ENCODE results near the gene TMEM91. TPM values are rescaled to one million over a fixed set of nuclear protein-coding genes. Genes with fewer than 3 reads are reported as not detected.

TMEM91 gene
- polyA plus RNA-seq, 1 donor from 2014 or later: 24.4 TPM

DNA sequence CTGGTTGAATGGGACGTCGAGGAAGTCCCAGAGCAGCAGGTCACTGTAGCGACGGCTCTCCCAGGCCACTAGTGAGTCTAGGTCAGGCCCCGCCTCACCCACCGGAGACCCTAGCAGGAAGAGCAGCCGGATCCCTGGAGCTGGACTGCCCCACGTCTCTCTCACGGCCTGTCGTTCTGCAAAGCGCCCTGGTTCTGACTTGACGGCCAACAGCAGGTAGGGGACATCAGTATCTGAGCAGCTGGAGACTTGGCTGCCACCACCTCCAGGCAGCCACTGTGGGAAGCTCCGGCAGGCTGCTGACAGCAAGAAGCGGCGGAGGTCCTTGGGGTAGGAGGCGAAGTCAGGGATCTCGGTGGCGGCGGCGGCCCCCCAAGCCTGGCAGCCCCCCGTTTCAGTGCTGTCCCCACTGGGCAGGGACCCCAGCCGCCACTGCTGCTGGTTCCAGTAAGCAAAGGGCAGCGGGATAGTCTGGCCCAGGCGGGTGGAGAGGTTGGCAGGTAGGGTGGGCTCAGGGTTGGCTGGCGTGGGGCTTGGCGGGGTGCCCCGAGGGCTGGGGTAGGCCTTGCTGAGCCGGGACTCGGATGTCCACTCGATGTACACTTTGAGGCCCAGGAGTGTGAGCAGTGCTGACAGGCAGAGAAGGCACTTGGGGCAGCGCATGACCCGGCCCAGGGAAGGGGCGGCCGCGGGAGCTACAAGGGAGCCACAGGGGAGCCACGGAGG is 49.9 kb downstream of the TMEM91 start:
- Histone ChIP-seq H3K4me3 (ENCODE audit: low read length) (no peak overlapping the region), H4K20me1 (ENCODE audit: insufficient read depth) (no peaks in the 10 kb centered on the region), H2AFZ (ENCODE audit: low read depth, low read length) (no peak overlapping the region), H3K9me3 (ENCODE audit: low read length) (no peaks in the 10 kb centered on the region), H3K4me2 (ENCODE audit: low read length) (no peak overlapping the region), H3K9me2 (ENCODE audit: insufficient read depth, low read length) (no peaks in the 10 kb centered on the region), H3K27ac (ENCODE audit: low read length) (no peak overlapping the region), H3K79me2 (replicated peaks; ENCODE audit: insufficient read depth, low read length) (no peaks in the 10 kb centered on the region), H3F3A (ENCODE audit: insufficient read depth, low read length, poor library complexity, severe bottlenecking) (no peaks in the 10 kb centered on the region), H3K27me3 (ENCODE audit: insufficient read depth, low read depth, low read length) (no peaks in the 10 kb centered on the region), H3K9ac (ENCODE audit: low read length) (no peak overlapping the region), H3K36me3 (ENCODE audit: insufficient read depth, low read length) (no peaks in the 10 kb centered on the region)
- TF ChIP-seq, protein P1, sequence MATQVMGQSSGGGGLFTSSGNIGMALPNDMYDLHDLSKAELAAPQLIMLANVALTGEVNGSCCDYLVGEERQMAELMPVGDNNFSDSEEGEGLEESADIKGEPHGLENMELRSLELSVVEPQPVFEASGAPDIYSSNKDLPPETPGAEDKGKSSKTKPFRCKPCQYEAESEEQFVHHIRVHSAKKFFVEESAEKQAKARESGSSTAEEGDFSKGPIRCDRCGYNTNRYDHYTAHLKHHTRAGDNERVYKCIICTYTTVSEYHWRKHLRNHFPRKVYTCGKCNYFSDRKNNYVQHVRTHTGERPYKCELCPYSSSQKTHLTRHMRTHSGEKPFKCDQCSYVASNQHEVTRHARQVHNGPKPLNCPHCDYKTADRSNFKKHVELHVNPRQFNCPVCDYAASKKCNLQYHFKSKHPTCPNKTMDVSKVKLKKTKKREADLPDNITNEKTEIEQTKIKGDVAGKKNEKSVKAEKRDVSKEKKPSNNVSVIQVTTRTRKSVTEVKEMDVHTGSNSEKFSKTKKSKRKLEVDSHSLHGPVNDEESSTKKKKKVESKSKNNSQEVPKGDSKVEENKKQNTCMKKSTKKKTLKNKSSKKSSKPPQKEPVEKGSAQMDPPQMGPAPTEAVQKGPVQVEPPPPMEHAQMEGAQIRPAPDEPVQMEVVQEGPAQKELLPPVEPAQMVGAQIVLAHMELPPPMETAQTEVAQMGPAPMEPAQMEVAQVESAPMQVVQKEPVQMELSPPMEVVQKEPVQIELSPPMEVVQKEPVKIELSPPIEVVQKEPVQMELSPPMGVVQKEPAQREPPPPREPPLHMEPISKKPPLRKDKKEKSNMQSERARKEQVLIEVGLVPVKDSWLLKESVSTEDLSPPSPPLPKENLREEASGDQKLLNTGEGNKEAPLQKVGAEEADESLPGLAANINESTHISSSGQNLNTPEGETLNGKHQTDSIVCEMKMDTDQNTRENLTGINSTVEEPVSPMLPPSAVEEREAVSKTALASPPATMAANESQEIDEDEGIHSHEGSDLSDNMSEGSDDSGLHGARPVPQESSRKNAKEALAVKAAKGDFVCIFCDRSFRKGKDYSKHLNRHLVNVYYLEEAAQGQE (IDR thresholded peaks at IDR 0.05; ENCODE audit: borderline replicate concordance): no peak
- TF ChIP-seq EZH2 (IDR thresholded peaks at IDR 0.05; ENCODE audit: borderline replicate concordance, insufficient read depth, low read length, poor library complexity, severe bottlenecking) (no peak), SMC3 (conservative IDR thresholded peaks at IDR 0.05; ENCODE audit: poor library complexity) (no peak), POLR2AphosphoS5 (IDR thresholded peaks at IDR 0.05) (no peak), EP300 (conservative IDR thresholded peaks at IDR 0.05; ENCODE audit: poor library complexity, severe bottlenecking) (no peak), TAF1 (IDR thresholded peaks at IDR 0.05; ENCODE audit: low read depth) (no peak), MXI1 (conservative IDR thresholded peaks at IDR 0.05; ENCODE audit: poor library complexity, severe bottlenecking) (no peak), RAD21 (conservative IDR thresholded peaks at IDR 0.05) (no peak)
- TF ChIP-seq, protein P2, sequence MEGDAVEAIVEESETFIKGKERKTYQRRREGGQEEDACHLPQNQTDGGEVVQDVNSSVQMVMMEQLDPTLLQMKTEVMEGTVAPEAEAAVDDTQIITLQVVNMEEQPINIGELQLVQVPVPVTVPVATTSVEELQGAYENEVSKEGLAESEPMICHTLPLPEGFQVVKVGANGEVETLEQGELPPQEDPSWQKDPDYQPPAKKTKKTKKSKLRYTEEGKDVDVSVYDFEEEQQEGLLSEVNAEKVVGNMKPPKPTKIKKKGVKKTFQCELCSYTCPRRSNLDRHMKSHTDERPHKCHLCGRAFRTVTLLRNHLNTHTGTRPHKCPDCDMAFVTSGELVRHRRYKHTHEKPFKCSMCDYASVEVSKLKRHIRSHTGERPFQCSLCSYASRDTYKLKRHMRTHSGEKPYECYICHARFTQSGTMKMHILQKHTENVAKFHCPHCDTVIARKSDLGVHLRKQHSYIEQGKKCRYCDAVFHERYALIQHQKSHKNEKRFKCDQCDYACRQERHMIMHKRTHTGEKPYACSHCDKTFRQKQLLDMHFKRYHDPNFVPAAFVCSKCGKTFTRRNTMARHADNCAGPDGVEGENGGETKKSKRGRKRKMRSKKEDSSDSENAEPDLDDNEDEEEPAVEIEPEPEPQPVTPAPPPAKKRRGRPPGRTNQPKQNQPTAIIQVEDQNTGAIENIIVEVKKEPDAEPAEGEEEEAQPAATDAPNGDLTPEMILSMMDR (IDR thresholded peaks at IDR 0.05; ENCODE audit: poor library complexity, severe bottlenecking): no peak

DNA sequence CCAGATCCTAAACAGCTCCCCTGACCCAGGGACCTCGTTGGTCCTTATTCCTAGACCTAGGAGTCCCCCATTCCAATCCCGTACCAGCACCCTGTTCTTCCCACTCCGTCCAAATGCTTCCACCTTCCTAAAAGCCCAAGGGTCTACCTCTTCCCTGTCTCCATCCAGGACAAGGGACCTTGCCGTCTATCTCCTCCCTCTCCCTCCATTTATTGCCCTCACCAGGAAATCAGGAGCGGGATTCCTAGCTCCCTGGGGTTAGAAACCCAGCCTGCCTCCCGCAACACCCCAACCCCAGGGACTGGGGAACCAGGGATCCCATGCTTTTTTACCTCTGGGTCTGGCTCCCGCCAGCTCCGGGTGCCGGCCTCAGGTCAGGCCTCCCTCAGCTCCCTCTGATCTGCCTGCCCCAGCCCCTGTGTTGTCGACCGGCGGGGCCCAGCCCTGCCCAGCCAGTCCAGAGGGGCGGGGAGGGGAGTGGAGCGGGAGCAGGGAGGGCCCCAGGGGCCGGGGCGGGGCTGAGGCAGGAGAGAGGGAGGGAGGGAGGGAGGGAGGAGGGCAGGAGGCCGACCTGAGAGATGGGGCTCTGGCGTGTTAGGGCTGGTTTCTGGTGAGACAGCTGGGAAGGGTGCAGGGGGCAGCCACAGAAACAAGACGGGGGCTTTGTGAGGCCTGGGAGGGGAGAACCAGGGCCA is 50.8 kb downstream of the TMEM91 start, which contains the start of gene B3GNT8:
B3GNT8 (minus strand) TSS at position 423 of the 695 bp plus-strand sequence. CDS start 596 bp downstream, outside the sequence.
- Histone ChIP-seq H3K9me3 (ENCODE audit: low read length) (no peaks in the 10 kb centered on the region), H3K27ac (ENCODE audit: low read length) (no peak within 1 kb of the TSS), H3F3A (ENCODE audit: insufficient read depth, low read length, poor library complexity, severe bottlenecking) (no peaks in the 10 kb centered on the region), H3K36me3 (ENCODE audit: insufficient read depth, low read length) (no peaks in the 10 kb centered on the region), H3K4me2 (ENCODE audit: low read length) (no peak within 1 kb of the TSS), H3K9ac (ENCODE audit: low read length) (no peak within 1 kb of the TSS), H3K9me2 (ENCODE audit: insufficient read depth, low read length) (no peaks in the 10 kb centered on the region), H3K79me2 (replicated peaks; ENCODE audit: insufficient read depth, low read length) (no peaks in the 10 kb centered on the region), H3K27me3 (ENCODE audit: insufficient read depth, low read depth, low read length) (no peaks in the 10 kb centered on the region), H3K4me3 (ENCODE audit: low read length) (no peak within 1 kb of the TSS), H2AFZ (ENCODE audit: low read depth, low read length) (no peak within 1 kb of the TSS), H4K20me1 (ENCODE audit: insufficient read depth) (no peaks in the 10 kb centered on the region)
- TF ChIP-seq SMC3 (conservative IDR thresholded peaks at IDR 0.05; ENCODE audit: poor library complexity): no peak

All from neural cell (in vitro differentiated cells).